HG02623 (cell line): Measurements from ENCODE around the gene AP5Z1.

Source experiments
- ATAC-seq: cut with Tn5 transposase; IDR thresholded peaks from one replicate; pipeline ENCODE4 v1.9.1; 2021; ENCODE audit warnings: moderate library complexity; ENCODE audit not compliant: unreplicated experiment

AP5Z1 gene

DNA sequence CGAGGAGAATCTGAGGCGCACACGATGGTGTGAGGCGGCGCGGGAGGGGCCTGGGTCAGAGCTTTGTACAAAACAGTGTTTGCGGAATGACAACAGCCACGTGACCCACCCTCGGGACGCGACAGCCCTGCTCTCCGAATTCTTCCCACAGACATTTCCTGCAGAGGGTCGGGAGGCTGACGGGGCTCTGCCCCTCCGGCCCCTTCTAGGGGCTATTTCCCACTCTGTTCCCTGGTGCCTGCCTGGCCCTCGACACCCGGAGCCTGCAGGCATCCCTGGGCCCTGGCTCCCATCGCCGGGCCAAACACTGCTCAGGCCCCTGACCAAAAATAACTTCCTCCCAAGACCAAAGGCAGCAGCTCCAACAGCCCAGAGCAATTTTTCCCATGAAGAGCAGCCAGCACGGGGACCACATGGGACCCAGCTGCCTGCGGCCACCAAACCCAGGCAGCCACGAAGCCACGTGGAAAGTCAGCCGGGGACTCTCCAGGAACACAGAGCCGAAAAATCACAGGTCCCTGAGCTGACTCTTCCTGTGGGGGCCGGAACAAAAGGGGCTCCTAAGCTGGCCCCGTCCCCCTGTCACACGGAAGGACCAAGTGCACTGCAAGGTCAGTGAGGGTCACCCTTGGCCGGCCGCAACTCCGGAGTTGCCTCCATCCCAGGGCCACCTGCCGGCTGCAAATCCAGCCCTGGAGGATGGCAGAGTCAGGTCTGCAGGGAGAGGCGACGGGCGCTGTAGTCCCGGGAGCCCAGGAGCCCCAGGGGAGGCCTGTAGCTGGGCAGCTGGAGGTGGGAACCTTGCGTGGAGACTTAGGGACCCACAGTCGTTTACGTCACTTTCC is 44.4 kb downstream of the AP5Z1 start:
- no peak for ATAC-seq

DNA sequence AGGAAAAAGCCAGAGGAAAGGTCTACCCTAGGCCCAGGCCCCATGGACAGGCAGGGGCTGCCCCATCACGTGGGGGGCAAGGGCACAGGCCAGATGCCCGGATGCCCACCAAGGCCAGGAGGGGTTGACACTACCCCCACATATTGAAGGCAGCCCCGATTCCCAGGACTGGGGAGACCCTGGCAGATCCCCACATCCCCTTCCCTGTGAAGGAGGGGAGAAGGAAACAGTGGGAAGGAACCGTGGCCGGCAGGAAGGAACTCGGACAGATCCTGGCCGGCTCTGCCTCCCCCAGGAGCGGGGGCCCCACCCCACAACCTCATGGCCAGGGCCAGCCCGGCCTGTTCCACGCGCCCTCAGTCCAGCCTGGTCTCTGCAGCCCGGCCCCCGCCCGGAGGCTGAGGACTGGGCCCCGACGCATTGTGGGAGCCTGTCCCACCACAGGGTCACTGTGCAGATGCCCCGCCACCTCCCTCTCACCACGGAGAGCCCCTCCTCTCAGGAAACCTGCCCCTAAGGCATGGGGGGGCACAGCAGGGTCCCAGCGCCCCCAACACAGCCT is 45.1 kb downstream of the AP5Z1 start:
- no peak for ATAC-seq

DNA sequence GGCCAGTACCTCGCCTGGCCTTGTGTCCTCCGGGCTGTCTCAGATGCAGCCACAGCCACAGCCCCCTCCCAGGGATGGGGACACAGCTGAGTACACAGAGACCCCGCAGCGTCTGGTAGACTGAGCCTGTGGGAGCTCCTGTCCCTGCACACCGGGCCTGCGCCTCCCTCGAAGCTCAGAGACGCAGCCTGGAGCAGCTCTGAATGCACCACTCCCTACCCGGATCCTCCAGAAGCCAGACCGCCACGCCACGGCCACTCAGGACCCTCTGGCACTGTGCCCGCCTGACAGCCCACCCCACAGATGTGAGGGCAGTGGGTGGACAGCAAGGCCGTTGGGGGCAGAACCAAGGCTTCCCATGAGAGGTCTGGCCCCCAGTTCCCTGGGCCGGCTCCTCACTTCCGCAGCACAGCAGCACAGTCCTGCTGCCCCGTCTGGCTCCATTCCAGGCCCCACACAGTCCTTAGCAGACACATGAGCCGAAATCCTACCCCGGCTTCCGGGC is 45.6 kb downstream of the AP5Z1 start:
- ATAC-seq: no peak

DNA sequence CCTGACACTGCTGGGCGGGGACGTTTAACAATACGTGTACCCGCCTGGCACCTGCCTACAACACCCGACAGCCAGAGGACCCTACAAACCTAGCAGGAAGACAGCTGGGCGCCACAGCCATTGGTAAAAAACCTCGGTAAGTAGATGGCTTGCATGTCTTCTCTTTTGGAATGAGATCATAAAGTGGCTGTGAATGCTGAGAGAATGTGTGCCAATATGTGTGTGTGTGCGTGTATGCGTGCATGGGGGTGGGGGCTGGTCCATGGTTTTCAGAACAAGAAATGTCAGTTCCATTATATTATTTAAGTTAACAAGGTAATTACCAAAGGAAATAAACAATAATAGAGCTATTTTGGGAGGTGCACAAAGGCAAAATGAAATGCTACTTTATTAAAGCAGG is 47.3 kb downstream of the AP5Z1 start:
- ATAC-seq: no peak

DNA sequence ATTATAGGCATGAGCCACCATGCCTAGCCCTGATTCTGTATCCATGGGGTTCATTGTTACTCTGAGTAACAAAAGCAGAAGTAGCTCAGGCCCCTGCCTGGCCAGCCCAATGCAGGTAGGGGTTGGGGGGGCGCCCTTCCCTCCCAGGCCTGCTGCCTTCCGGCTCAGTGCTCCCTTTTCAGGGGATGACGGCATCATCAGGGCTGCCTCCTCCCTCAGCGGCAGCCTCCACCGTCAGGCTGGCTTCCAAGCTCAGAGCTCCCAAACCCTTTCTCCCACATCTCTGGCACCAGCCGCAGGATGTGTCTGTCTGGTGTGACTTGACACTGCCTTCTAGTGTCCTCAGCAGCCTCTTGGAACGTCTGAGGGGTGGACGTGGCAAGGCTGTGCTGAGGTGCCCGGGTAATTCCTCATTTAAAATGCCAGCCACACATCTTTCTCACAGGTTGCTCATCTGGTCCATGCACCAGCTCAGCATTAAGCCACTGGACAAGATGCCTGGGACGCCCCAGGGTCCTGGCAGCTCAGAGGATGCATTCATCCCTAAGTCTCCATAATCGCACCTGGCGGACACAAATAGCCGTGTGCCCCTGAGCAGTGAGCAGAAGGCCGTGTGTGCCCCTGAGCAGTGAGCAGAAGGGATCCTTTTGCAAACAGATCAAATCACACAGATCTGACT is 48.2 kb downstream of the AP5Z1 start:
- ATAC-seq: no peak

DNA sequence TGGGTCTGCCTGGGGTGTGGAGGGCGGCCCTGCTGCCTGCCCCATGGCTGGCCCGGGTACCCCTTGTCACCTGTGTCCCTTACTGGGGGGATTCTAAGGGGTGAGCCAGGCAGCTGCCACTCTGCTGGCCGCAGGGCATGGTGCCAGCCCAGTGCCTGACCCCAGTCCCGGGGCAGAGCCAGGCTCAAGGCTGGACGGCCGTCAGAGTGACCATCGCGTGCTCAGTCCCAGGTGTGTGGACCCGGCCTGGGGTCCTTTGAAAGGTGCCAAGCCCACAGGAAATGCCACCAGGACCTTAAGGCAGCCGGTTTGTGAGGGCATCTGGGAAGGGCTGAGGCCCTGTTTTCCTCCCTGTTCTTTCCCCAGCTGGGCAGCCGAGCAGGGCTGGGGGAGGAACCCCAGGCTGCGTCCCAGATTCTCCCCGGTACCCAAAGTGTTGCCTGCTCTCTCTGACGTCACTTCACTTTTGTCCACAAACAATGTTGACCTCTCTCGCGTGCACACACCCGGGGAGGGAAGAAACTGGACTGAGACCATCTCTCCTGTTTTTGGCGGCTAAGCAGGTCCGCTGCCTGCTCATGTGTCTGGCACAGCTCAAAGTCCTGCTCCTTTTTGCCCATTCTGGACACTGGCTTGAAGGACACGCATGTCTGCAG is 48.8 kb downstream of the AP5Z1 start:
- no peak for ATAC-seq

DNA sequence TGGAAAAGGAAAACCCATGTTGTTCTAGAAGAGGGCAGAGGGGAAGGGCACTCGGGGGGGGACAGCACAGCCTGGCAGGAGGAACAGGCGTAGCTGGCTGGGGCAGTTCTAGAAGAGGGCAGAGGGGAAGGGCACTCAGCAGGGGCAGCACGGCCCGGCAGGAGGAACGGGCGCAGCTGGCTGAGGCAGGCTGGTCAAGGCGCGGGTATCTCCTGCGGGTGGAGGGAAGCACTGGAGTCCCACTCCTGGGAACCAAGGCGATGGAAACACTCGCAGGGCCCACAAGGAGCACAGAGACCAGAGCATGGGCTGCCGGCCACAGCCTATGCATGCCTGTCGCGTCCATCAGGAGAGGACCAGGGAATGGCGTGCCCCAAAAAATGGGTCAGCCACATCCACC is 49.7 kb downstream of the AP5Z1 start:
- no peak for ATAC-seq

DNA sequence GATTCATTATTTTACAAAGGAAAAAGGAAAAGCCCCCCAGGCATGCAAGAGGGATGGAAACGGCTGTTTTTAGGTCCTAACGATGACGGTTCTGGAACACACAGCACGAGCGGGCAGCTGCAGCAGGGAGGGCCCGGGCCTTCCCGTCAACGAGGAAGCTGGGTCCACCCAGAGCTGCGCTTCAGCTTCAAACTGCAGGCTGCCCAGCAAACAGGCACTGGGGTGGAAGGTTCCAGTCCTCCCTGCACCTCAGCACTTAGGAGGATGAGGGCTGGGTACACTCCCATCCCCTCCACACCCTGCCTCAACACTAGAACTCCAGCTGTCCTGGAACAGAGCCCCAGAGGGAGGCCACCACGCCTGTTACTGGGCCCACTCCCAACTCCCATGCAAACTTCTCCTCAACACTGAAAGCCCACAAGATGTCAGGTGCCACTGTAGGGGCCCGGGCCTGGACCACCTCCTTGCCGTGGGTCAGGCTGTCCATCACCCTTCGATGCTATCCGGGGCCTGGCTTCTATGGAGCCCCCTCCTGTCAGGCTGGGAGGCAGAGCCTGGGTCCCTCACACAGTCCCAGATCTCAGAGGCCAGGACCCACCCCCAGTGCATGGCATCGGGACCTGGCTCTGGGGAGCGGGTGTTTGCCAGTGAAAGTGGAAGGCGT is 53.4 kb downstream of the AP5Z1 start:
- ATAC-seq: no peak

DNA sequence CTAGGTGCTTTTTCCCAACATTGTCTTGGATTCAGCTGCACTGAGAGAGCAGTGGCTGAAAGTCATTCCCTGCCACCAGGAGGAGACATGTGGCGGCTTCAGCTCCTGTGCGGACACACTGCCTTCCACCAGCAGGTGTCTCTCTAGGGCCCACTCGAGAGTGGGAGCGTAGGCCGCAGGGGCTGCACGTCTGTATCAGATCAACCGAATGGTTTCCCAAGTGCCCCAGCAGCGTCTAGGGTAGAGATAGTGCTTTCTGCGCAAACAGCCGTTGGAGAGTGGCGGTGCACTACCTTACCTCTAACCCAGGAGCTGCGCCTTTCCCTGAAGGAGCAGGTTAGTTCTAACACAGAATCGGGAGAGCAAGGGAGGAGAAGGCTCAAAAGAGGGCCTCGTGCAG is 54.8 kb downstream of the AP5Z1 start:
- no peak for ATAC-seq

DNA sequence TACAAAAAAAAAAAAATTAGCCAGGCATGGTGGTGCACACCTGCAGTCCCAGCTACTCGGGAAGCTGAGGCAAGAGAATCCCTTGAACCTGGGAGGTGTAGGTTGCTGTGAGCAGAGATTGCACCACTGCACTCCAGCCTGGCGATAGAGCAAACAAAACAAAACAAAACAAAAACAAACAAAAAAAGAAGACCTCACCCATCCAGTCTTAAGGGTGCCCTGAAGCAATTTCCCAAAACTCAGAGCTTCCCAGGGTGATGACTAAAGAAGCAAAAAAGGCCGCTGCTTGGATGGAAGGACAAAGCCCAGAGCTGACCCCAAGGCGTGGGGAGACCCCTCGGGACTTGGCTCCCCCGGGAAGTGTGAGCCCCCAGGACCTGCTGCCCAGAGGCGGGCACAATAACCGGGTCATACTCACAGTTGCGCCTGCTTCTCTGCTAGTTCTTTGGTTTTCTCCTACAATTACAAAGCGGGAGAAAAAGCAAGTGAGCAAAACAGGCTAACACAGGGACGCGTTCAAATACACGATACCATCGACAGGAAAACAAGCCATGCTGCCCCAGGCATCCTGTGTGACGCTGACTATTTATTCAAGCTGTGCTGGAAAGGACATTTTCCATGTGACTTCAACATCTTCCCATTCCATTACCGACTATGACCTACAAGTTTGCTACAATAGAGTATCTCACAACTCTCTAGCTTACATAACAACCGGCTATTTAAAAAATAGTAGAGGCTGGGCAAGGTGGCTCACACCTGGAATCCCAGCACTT is 56.5 kb downstream of the AP5Z1 start:
- no peak for ATAC-seq

DNA sequence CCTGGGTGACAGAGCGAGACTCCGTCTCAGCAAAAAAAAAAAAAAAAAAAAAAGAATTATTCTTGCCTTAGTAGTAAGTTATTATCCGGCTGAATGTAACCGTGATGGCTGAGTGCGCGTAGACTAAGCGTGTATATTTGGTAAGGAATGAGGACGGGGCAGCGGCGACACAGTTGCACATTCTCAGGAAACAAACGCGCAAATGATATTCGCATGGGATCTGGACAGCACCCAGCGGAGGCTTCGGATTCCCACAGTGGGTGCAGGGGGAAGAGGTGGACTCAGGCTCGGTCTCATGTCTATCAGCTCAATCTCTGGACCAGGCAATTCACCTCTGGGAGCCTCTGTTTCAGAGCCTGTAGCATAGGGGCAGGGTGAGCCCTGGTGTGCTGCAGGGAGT is 57.3 kb downstream of the AP5Z1 start:
- no peak for ATAC-seq

DNA sequence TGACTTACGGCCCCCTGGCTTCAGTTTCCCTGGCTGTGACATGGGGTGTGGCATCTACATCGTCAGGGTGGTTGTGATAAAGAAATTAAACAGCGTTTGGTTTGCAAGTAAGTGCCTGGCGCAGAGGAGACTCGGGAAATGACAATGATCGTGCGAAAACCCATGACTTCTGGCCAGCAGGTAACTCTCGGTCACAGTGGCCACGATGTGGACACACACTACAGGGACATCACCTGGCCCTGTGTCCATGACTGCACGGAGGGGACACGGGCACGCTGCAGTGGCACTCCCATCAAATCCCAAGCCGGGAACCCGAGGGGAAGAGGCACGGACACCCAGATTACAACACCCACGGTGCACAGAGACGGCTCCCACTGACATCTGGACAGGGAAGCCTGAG is 57.8 kb downstream of the AP5Z1 start:
- no peak for ATAC-seq

DNA sequence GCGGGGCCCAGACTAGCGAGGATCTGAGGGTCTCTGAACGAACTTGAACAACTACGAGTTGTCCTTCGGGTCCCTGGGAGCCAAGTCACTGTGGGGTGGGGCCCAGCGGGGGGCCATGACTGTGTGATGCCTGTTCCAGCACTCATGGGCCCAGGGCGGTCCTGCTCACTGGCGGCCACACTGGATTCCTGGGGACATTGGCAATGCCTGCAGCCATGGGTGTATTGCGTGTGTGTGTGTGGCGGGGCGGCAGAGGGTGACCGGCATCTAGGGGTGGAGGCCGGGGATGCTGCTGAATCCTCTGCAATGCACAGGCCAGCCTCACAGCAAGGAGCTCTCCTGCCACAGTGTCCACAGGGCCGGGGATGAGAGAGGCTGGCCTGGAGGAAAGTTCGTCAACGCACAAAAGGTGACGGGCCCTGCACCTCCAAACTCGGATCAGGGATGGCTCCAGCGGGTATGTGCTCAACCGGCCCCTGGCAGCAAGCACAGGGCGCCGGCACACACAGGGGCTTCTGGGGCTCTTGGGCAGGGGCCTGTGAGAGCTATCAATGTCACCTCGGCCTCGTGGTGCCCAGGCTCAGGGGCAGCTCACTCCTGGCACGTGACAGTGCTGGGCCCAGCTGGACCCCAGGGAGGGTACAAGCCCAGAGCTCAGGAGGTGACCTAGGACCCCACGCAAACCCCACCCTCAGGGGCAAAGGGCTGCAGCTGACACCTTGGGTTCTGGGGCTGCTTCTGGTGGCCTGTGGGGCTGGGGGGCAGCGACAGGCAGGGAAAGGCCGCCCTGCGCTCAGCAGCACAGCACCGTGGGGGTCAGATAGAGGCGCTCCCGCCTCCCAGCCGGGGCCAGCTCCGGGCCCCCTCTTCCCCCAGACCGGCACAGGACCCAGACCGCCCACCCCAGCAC is 58.5 kb downstream of the AP5Z1 start:
- ATAC-seq: no peak

DNA sequence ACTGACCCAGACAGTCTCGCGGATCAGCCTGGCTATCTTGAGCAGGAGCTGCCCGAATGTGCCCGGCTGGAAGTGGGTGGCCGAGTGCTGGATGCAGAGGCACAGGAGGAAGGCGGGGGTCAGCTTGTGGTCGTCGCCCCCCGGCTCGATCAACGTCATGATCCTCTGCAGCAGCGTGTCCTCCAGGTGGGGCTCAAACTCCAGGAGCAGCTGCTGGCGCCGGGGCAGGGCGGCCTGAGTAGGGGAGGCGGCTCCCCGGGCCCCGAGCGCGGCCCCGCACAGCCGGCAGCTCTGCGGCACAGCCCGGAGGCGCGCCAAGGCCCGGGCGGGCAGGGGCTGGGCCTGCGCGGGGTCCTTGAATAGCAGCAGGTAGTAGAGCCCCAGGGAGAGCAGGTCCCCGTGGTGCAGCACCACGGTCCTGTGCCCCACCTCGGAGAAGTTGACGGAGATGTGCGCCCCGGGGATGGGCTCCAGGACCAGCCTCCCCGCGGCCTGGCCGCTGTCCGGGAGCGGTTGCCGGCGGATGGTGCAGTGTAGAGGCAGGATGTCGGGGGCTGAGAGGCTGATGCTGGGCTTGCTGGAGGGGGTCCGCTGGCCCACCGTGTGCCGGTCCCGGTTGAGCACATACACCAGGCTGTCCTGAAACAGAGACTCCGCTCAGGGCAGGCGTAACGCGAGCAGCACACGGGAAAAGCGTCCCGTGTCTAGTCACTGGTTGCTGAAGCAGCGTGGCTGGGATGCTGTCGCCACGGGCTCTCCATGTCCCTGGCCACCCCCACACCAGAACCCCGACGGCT is 59.4 kb downstream of the AP5Z1 start:
- no peak for ATAC-seq

DNA sequence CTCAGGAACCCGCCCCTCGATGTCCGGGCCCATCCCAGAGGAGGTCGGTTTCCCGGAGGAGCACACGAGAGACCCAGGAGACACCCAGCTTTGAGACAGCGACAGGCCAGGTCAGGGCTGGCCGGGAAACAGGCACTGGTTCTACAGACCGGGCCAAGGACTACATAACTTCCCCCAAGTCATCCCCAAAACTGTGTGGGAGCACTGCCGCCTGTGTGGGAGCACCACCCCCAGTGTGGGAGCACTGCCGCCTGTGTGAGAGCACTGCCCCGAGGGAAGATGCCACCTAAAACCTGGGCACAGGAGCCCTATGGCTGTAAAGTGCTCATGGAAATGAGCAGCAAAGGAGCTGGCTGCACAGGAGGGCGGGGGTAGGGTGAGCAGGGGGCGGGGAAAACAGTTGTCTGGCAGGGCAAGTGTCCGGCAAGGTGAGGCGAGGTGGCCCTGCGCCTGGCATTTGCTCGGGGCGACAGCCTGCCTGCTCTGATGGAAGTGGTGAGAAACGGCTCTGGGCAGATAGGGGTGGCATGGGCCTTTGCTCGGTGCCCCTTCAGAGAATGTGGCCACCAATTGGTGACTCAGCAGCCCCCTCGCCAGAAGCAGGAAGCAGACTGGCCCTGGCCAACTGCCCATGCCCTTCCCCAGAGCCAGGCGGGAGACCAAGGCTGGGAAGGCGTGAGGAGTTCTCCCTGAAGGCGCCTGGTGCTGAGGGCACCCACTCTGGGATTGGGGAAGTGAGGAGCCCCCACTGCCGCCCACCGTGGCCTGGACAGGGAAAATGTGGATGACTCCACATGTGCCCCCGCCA is 60.2 kb downstream of the AP5Z1 start:
- no peak for ATAC-seq

DNA sequence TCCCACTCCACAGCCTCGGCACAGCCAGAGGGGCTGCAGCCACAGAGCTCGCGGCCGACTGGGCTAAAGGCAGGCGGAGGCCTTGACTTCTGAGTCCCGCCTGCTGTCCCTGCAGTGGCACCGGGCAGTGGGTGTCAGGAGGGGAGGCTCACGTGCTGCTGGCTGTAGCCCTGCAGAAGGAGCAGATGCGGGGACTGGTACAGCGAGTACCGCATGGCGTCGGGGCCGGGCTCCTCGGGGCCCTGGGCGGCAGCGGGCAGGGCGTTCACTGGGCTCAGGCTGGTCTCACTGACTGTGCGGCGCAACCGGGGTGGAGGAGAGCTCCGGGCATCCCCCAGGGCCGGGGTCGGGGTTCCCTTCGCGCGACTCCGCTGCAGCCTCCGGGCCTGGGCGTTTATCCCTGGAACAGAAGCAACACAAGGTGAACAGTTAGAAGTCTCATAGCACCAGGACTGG is 60.8 kb downstream of the AP5Z1 start:
- no peak for ATAC-seq

DNA sequence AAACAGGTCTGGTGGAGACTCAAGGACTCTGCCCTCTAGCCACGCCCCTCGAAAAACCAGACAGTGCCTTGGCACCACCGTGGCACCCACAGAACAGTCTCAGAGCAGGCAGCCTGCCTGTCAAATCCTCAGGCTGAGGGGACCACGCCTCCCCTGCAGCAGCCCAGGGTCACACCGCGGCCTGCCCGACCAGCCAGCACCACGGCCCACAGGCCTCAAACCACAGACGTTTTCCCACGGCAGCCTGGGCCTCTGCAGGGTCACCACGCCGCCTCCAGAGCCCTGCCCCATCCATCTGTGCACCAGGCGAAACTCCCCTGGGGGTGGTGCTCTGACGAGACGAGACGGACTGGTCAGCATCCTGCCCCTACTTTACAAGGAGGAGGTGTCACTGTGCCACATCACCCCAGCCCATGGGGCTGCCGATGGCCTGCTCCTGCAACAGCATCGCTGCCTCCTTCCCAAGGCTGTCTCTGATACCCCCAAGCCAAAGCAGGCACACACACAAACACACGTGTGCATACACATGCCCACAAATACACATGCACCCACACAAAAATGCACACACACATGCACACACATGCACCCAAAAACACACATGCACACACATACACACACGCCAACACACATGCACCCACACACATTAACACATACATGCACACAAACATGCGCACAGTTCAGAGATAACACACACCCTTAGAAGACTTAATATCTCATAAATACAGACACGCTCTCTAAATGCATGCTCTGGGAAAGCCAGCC is 61.8 kb downstream of the AP5Z1 start:
- no peak for ATAC-seq
